ENCODE data around the gene SPSB3.

DNA sequence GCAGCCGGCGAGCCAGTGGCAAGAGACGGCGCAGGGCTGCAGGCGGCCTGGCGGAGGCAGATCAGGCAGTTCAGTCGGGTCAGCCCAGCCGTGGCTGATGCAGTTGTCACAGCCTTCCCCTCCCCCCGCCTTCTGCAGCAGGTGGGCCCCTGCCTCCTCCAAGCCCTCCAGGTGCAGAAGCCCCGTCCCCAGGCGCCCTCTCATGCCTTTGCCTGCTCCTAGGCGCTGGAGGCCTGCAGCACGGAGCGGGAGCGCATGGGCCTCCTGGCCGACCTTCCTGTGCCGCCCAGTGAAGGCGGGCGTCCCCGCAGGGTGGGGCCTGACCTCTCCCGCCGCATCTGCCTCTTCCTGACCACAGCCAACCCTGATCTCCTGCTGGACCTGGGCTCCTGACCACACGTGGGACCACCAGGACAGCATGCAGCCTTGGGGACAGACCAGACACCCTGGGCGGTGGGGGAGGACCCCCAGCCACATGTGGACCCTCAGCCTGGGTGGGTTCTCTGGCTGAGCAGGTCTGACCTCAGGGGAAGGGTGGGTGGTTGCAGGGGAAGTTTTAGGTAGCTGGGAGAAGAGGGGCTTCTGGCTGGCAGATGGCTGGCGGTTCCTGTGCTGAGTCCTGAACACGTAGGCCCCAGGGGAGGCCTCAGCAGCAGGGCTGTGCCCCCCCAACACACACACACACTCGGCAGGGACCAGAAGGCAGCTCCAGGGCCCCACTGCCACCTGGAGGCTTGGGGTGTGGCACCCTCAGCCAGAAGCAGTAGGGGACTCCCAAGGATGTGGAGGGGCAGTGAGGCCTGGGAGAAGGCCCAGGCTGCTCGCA lies 6.3 kb downstream of the SPSB3 start:
- TF ChIP-seq CTCF (IDR thresholded peaks at IDR 0.05; ENCODE audit: low read depth, low read length, missing input control) (no peak), HNF4G (IDR thresholded peaks at IDR 0.05) (no peak), RXRA (IDR thresholded peaks at IDR 0.05) (no peak), MAX (IDR thresholded peaks at IDR 0.05) (no peak), RAD21 (IDR thresholded peaks at IDR 0.05) (no peak), FOXA1 (IDR thresholded peaks at IDR 0.05) (no peak), SP1 (IDR thresholded peaks at IDR 0.05) (no peak), TAF1 (conservative IDR thresholded peaks at IDR 0.05) (no peak)

All from liver (tissue), 3 donors.